SU-DHL-6 (cell line): Measurements from ENCODE around the gene NRP2.

Experiments used
- H2AFZ ChIP-seq: fragments of 200-600 bp; sonication (generic); 2 replicates; pipeline ENCODE4 v1.6.1; 2014; ENCODE audit warnings: low read depth, mild to moderate bottlenecking, moderate library complexity, mixed read lengths, antibody characterized with exemption, low read length; ENCODE audit not compliant: severe bottlenecking
- H3F3A ChIP-seq: fragments of 200-600 bp; shearing (Covaris generic); 2 replicates; pipeline ENCODE4 v1.6.0; 2016; ENCODE audit warnings: antibody characterized with exemption, mild to moderate bottlenecking; ENCODE audit not compliant: insufficient read depth
- H3K27ac ChIP-seq: fragments of 200-600 bp; sonication (generic); 2 replicates; pipeline ENCODE4 v1.5.1; 2016; ENCODE audit warnings: low read depth, mild to moderate bottlenecking, low read length, moderate library complexity, mixed read lengths
- H3K27me3 ChIP-seq: fragments of 200-600 bp; sonication (generic), shearing (Covaris generic); 2 replicates; pipeline ENCODE4 v1.6.0; 2014; ENCODE audit warnings: mild to moderate bottlenecking, low read length
- H3K36me3 ChIP-seq: fragments of 200-600 bp; sonication (generic); 2 replicates; pipeline ENCODE4 v1.6.1; 2014; ENCODE audit warnings: mild to moderate bottlenecking, low read length, mixed read lengths
- H3K4me2 ChIP-seq: fragments of 300-600, 200-600 bp; shearing (Covaris generic), sonication (generic); 2 replicates; pipeline ENCODE4 v1.6.0; 2014; ENCODE audit warnings: low read length, low read depth, mild to moderate bottlenecking; ENCODE audit not compliant: poor library complexity, severe bottlenecking
- H3K4me3 ChIP-seq: fragments of 200-600 bp; sonication (generic); 2 replicates; pipeline ENCODE4 v1.5.1; 2014; ENCODE audit warnings: antibody characterized with exemption, low read length, mild to moderate bottlenecking, mixed read lengths; ENCODE audit not compliant: insufficient read depth, poor library complexity, severe bottlenecking
- H3K79me2 ChIP-seq: fragments of 200-600 bp; sonication (generic); 2 replicates; pipeline ENCODE4 v1.6.1; 2014; ENCODE audit warnings: mild to moderate bottlenecking, low read length, moderate library complexity; ENCODE audit not compliant: insufficient read depth
- H3K9ac ChIP-seq: fragments of 200-600 bp; sonication (generic); 2 replicates; pipeline ENCODE4 v1.7.0; 2014; ENCODE audit warnings: mild to moderate bottlenecking, low read length
- H3K9me2 ChIP-seq: fragments of 200-600 bp; sonication (generic); replicated peaks from 2 replicates; pipeline ENCODE4 v1.6.1; 2014; ENCODE audit warnings: low read length; ENCODE audit not compliant: insufficient read depth
- H3K9me3 ChIP-seq: fragments of 200-600 bp; sonication (generic); 2 replicates; pipeline ENCODE4 v1.6.1; 2014; ENCODE audit warnings: low read length, mixed read lengths; ENCODE audit not compliant: insufficient read depth
- H4K20me1 ChIP-seq: fragments of 200-600 bp; sonication (generic); 2 replicates; pipeline ENCODE4 v1.6.1; 2014; ENCODE audit warnings: low read depth, mild to moderate bottlenecking, antibody characterized with exemption, low read length, moderate library complexity, mixed read lengths
- EZH2phosphoT487 ChIP-seq: fragments of 200-600 bp; sonication (generic), shearing (Covaris generic); conservative IDR thresholded peaks from 2 replicates; pipeline ENCODE4 v1.6.1; 2018; ENCODE audit warnings: mild to moderate bottlenecking, antibody characterized with exemption, low read length, moderate library complexity, mixed read lengths
- TF ChIP-seq, protein P1 (sequence below): fragments of 200-600 bp; sonication (generic); IDR thresholded peaks from one replicate; pipeline ENCODE4 v1.5.1; 2017; ENCODE audit warnings: antibody characterized with exemption, mild to moderate bottlenecking, low read length, moderate library complexity; ENCODE audit not compliant: insufficient read depth, poor library complexity, severe bottlenecking

The NRP2 gene

DNA sequence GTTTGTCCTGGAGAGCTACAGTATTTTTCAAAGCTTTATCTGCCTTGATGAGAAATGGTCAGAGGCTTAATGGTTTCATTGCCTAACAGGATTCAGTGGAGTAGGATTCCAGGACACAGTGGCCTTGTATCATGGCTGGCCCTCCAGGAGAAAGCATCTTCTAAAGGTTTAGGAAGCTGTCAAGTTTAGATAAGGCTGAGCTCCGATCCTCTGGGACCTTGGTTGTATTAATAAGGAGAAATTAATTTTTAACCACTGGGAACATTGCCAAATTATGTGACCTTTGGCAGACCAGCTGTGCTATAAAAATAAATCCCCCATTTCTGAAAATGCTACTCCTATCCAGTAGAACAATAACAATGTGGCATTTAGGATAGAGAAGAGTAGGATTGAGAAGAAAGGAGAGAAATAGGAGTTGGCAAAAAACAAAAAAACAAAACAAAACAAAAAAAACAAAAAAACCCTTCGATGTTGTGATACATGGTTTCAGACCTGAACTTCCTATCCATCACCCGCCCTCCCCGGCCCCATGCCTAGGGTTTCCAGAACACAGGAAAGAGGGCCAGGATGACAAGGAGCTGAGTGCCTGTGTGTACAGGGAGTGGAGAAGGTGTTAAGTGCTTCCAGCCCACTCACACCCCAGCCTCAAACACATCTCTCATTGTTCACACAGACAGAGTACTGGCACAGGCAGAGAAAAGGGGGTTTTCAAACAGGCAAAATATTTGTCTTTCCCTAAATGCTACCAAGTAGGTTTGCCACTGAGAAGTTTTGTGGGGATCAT, 6.3 kb downstream of the NRP2 start:
- Histone ChIP-seq H3F3A (no peaks in the 10 kb centered on the region; the same call in 1 of the 2 replicates), H3K9me2 (no peaks in the 10 kb centered on the region), H2AFZ (no peak overlapping the region), H3K9me3 (no peaks in the 10 kb centered on the region), H3K4me3 (no peak overlapping the region), H3K27ac (no peak overlapping the region), H3K4me2 (no peak overlapping the region), H4K20me1 (no peaks in the 10 kb centered on the region), H3K36me3 (no peaks in the 10 kb centered on the region), H3K27me3 (no peaks in the 10 kb centered on the region), H3K79me2 (no peaks in the 10 kb centered on the region), H3K9ac (no peak overlapping the region)
- TF ChIP-seq, protein P1, sequence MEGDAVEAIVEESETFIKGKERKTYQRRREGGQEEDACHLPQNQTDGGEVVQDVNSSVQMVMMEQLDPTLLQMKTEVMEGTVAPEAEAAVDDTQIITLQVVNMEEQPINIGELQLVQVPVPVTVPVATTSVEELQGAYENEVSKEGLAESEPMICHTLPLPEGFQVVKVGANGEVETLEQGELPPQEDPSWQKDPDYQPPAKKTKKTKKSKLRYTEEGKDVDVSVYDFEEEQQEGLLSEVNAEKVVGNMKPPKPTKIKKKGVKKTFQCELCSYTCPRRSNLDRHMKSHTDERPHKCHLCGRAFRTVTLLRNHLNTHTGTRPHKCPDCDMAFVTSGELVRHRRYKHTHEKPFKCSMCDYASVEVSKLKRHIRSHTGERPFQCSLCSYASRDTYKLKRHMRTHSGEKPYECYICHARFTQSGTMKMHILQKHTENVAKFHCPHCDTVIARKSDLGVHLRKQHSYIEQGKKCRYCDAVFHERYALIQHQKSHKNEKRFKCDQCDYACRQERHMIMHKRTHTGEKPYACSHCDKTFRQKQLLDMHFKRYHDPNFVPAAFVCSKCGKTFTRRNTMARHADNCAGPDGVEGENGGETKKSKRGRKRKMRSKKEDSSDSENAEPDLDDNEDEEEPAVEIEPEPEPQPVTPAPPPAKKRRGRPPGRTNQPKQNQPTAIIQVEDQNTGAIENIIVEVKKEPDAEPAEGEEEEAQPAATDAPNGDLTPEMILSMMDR: no peak
- no peak for TF ChIP-seq EZH2phosphoT487

DNA sequence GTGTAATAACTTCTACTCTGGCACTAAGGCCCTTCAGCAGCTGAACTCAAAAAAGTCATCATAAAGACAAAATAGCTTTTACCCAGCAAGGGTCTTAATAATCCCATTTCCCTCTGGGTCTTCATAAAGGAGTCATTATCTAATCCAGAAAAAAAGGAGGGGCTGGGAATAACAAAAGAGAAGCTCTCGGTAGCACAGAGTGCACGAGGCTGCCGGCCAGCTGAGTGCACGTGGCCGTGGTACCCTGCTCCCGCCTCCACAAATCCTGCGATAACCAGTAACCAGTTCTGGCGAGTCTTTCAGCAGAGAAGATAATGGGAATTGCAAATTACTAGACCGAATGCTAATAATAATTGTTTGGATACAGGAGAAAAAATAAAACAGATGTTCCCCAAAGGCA, 7.5 kb downstream of the NRP2 start:
- H3K4me2 ChIP-seq: no peak overlapping the region
- H3K4me3 ChIP-seq: no peak overlapping the region
- no peaks in the 10 kb centered on the region for H4K20me1 ChIP-seq
- no peak overlapping the region for H3K27ac ChIP-seq
- H3K79me2 ChIP-seq: no peaks in the 10 kb centered on the region
- no peaks in the 10 kb centered on the region for H3K9me3 ChIP-seq
- no peaks in the 10 kb centered on the region for H3F3A ChIP-seq
- H3K27me3 ChIP-seq: no peaks in the 10 kb centered on the region
- no peaks in the 10 kb centered on the region for H3K9me2 ChIP-seq
- no peak for TF ChIP-seq EZH2phosphoT487
- TF ChIP-seq, protein P1: no peak
- no peak overlapping the region for H3K9ac ChIP-seq
- H2AFZ ChIP-seq: no peak overlapping the region
- H3K36me3 ChIP-seq: no peaks in the 10 kb centered on the region

DNA sequence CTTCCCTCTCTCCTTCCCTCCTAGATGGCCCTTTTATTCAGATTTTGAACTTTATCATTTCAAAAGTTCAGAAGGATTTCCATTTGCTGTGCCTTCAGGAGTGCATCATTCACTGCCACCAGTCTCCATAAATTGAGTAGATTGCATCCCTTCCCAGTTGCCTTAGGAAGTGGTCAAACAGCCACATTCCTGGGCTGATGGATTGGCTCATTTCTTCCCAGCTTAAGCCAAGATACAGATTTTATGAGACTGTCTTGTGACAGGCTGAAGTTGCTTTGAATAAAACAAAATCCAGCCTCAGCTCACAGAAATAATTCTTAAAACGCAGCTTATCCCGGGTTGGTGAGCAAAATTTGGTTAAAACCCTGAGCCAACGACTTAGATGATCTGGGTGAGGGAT, 9.8 kb downstream of the NRP2 start:
- no peak overlapping the region for H3K4me2 ChIP-seq

More for the DNA sequence above, 9.8 kb downstream of the NRP2 start:
- Histone ChIP-seq H3K79me2 (no peaks in the 10 kb centered on the region), H3K27me3 (no peaks in the 10 kb centered on the region), H3K9me3 (no peaks in the 10 kb centered on the region), H3K36me3 (no peaks in the 10 kb centered on the region), H4K20me1 (no peaks in the 10 kb centered on the region), H3K4me3 (no peak overlapping the region), H3F3A (no peaks in the 10 kb centered on the region), H3K27ac (no peak overlapping the region), H2AFZ (no peak overlapping the region), H3K9ac (no peak overlapping the region), H3K9me2 (no peaks in the 10 kb centered on the region)
- TF ChIP-seq, protein P1: no peak
- TF ChIP-seq EZH2phosphoT487: no peak
